HEK293 (cell line): ENCODE results near the gene ARHGAP27.

Source experiments
- CTCF ChIA-PET: fragments of 350-600 bp; formaldehyde crosslinking; extraction: SDS; loops from one replicate; lab custom pipeline; 2021; ENCODE audit warnings: antibody characterized with exemption; lab: Yijun Ruan, JAX
- POLR2A ChIA-PET: fragments of 300-600 bp; formaldehyde crosslinking; extraction: SDS; loops from one replicate; lab custom pipeline; 2020; ENCODE audit warnings: antibody characterized with exemption, inconsistent platforms; lab: Yijun Ruan, JAX
- H3K27ac ChIP-seq: fragments of 200-500 bp; sonication (Bioruptor generic); 2 replicates; pipeline ENCODE4 v1.5.1; 2014; ENCODE audit warnings: low read depth, low read length, control low read depth, inconsistent platforms; ENCODE audit errors: extremely low read depth
- H3K36me3 ChIP-seq, 2 experiments: fragments of 200-500 bp in 1 of 2; sonication (Bioruptor generic) in 1 of 2; 1 replicate in 1 of 2; 2 replicates in 1 of 2; pipeline ENCODE4 v1.5.1; 2014 to 2017; ENCODE audit warnings: inconsistent platforms in 2 of 2, low read length in 2 of 2; ENCODE audit not compliant: control insufficient read depth in 2 of 2, insufficient read depth in 1 of 2
- H3K4me1 ChIP-seq: fragments of 200-500 bp; sonication (Bioruptor generic); 2 replicates; pipeline ENCODE4 v1.5.1; 2014; ENCODE audit warnings: mild to moderate bottlenecking, low read length, inconsistent platforms; ENCODE audit not compliant: control insufficient read depth, insufficient read depth
- H3K4me3 ChIP-seq: 2 replicates; pipeline ENCODE4 v1.5.1; 2011; ENCODE audit warnings: low read depth, mild to moderate bottlenecking, control low read depth, low read length, moderate library complexity
- H3K9me3 ChIP-seq: fragments of 200-500 bp; sonication (Bioruptor generic); 2 replicates; pipeline ENCODE4 v1.5.1; 2014; ENCODE audit warnings: low read depth, low read length, inconsistent platforms; ENCODE audit not compliant: control insufficient read depth, insufficient read depth
- HOXC10 ChIP-seq: sonication (generic); formaldehyde crosslinking; IDR thresholded peaks from 2 replicates; pipeline ENCODE4 v1.8.1; 2023; ENCODE audit warnings: mild to moderate bottlenecking, missing genetic modification reagents
- KLF8 ChIP-seq: fragments of 450-650 bp; formaldehyde crosslinking; IDR thresholded peaks from 2 replicates; pipeline ENCODE4 v1.5.1; 2016; ENCODE audit warnings: missing biosample characterization, missing genetic modification characterization
- OSR2 ChIP-seq: fragments of 450-650 bp; formaldehyde crosslinking; IDR thresholded peaks from 2 replicates; pipeline ENCODE4 v1.5.1; 2016; ENCODE audit warnings: missing biosample characterization, missing genetic modification characterization
- WT1 ChIP-seq: fragments of 450-650 bp; formaldehyde crosslinking; IDR thresholded peaks from 2 replicates; pipeline ENCODE4 v1.5.1; 2016; ENCODE audit warnings: missing biosample characterization, missing genetic modification characterization
- ZBTB10 ChIP-seq: fragments of 450-650 bp; formaldehyde crosslinking; IDR thresholded peaks from 2 replicates; pipeline ENCODE4 v1.5.1; 2016; ENCODE audit warnings: missing biosample characterization, missing genetic modification characterization
- ZBTB11 ChIP-seq: fragments of 450-650 bp; formaldehyde crosslinking; conservative IDR thresholded peaks from 2 replicates; pipeline ENCODE4 v1.5.1; 2016; ENCODE audit warnings: low read depth, missing biosample characterization, missing genetic modification characterization
- ZNF175 ChIP-seq: fragments of 450-650 bp; formaldehyde crosslinking; IDR thresholded peaks from 2 replicates; pipeline ENCODE4 v1.5.1; 2016; ENCODE audit warnings: missing biosample characterization, missing genetic modification characterization
- ZNF202 ChIP-seq: fragments of 450-650 bp; formaldehyde crosslinking; IDR thresholded peaks from 2 replicates; pipeline ENCODE4 v1.5.1; 2016; ENCODE audit warnings: missing biosample characterization, missing genetic modification characterization, borderline replicate concordance
- ZNF335 ChIP-seq: fragments of 450-650 bp; formaldehyde crosslinking; conservative IDR thresholded peaks from 2 replicates; pipeline ENCODE4 v1.5.1; 2016; ENCODE audit warnings: missing biosample characterization, missing genetic modification characterization
- ZNF350 ChIP-seq: fragments of 450-650 bp; formaldehyde crosslinking; IDR thresholded peaks from 2 replicates; pipeline ENCODE4 v1.5.0; 2017; ENCODE audit warnings: missing biosample characterization, mild to moderate bottlenecking, missing genetic modification characterization
- ZNF529 ChIP-seq: fragments of 450-650 bp; formaldehyde crosslinking; IDR thresholded peaks from 2 replicates; pipeline ENCODE4 v1.5.1; 2017; ENCODE audit warnings: missing genetic modification characterization, missing biosample characterization; ENCODE audit not compliant: insufficient replicate concordance
- ZNF600 ChIP-seq: fragments of 450-650 bp; formaldehyde crosslinking; IDR thresholded peaks from 2 replicates; pipeline ENCODE4 v1.5.1; 2016; ENCODE audit warnings: missing biosample characterization, missing genetic modification characterization
- ZNF626 ChIP-seq: fragments of 450-650 bp; sonication (Bioruptor Pico); formaldehyde crosslinking; IDR thresholded peaks from 2 replicates; pipeline ENCODE4 v1.5.1; 2018; ENCODE audit warnings: missing biosample characterization, missing genetic modification characterization, inconsistent platforms
- ZNF639 ChIP-seq: fragments of 450-650 bp; formaldehyde crosslinking; IDR thresholded peaks from 2 replicates; pipeline ENCODE4 v1.5.1; 2016; ENCODE audit warnings: missing biosample characterization, missing genetic modification characterization
- ZNF645 ChIP-seq: fragments of 450-650 bp; formaldehyde crosslinking; IDR thresholded peaks from 2 replicates; pipeline ENCODE4; 2016; ENCODE audit warnings: missing biosample characterization, missing genetic modification characterization
- ZNF76 ChIP-seq: fragments of 450-650 bp; formaldehyde crosslinking; IDR thresholded peaks from 2 replicates; pipeline ENCODE4; 2016; ENCODE audit warnings: low read depth, missing biosample characterization, missing genetic modification characterization, borderline replicate concordance
- ZNF777 ChIP-seq: fragments of 450-650 bp; formaldehyde crosslinking; IDR thresholded peaks from 2 replicates; pipeline ENCODE4 v1.5.1; 2017; ENCODE audit warnings: missing biosample characterization, missing genetic modification characterization, borderline replicate concordance
- ZSCAN5A ChIP-seq: fragments of 450-650 bp; formaldehyde crosslinking; IDR thresholded peaks from 2 replicates; pipeline ENCODE4 v1.5.1; 2016; ENCODE audit warnings: missing biosample characterization, missing genetic modification characterization

Gene ARHGAP27

GRCh38 chr17:45402916-45403315 is 29.8 kb downstream of the ARHGAP27 start (continued):
- TF ChIP-seq ZSCAN5A (tag by site-specific recombination) (no peak), OSR2 (no peak)
- TF ChIP-seq, all 188 proteins: peak for 0

GRCh38 chr17:45398800-45399199 is 33.9 kb downstream of the ARHGAP27 start:
- Histone ChIP-seq H3K36me3 (peaks cover 8 to 81% of the 10 kb centered on the region in 2 experiments; a peak in 2 of 3 replicates), H3K27ac (no peak overlapping the region), H3K4me3 (no peak overlapping the region), H3K9me3 (no peaks in the 10 kb centered on the region), H3K4me1 (no peaks in the 10 kb centered on the region)
- CTCF ChIA-PET, result interaction anchor here (1.0 to 20.6 kb wide), 7 partner anchors 10 to 264 kb away, joined by 3 to 357 read pairs (median 8); partner anchors contain the start of gene ACBD4
- POLR2A ChIA-PET, result no interaction called here
- TF ChIP-seq ZNF335 (tag by site-specific recombination) (no peak), ZNF76 (tag by site-specific recombination) (no peak), ZBTB10 (tag by site-specific recombination) (no peak)
- TF ChIP-seq, all 188 proteins: peak for 0

- H3K9me3 ChIP-seq, result no peaks in the 10 kb centered on the region
- no peak overlapping the region for H3K4me3 ChIP-seq
- no peak overlapping the region for H3K27ac ChIP-seq
- TF ChIP-seq ZNF600 (peak; percentile 31; the same call in 1 of the 2 replicates), ZNF202 (tag by site-specific recombination) (no peak), ZNF777 (tag by site-specific recombination) (no peak)
- ChIA-PET CTCF (interaction anchor here (0.8 to 20.6 kb wide), 7 partner anchors 9 to 263 kb away, joined by 3 to 357 read pairs (median 7); partner anchors contain the start of gene ACBD4), POLR2A (no interaction called here)
- no peaks in the 10 kb centered on the region for H3K4me1 ChIP-seq
- peaks cover 4 to 73% of the 10 kb centered on the region in 2 experiments; a peak in 1 of 3 replicates for H3K36me3 ChIP-seq
Measured at GRCh38 chr17:45397796-45398195, 34.9 kb downstream of the ARHGAP27 start.

GRCh38 chr17:45396496-45397205 is 36.0 kb downstream of the ARHGAP27 start:
- Histone ChIP-seq H3K4me3 (no peak overlapping the region), H3K4me1 (no peaks in the 10 kb centered on the region), H3K36me3 (peaks cover 4 to 62% of the 10 kb centered on the region in 2 experiments; a peak in 1 of 3 replicates), H3K27ac (no peak overlapping the region), H3K9me3 (no peaks in the 10 kb centered on the region)
- CTCF ChIA-PET, result interaction anchor here (0.6 to 20.6 kb wide), 6 partner anchors 11 to 262 kb away, joined by 3 to 357 read pairs (median 5); partner anchors contain the start of gene ACBD4
- POLR2A ChIA-PET, result no interaction called here
- TF ChIP-seq KLF8 (no peak), ZNF350 (tag by site-specific recombination) (no peak), ZNF626 (tag by site-specific recombination) (no peak), HOXC10 (CRISPR knock-in tag) (no peak), ZBTB11 (tag by site-specific recombination) (no peak), WT1 (no peak), ZNF639 (tag by site-specific recombination) (no peak), ZNF529 (tag by site-specific recombination) (no peak), ZNF645 (no peak), ZNF175 (tag by site-specific recombination) (no peak)
